ENCODE measurements around the gene TMOD2. TPM values are rescaled to one million over a fixed set of nuclear protein-coding genes. Genes with fewer than 3 reads are reported as not detected.
A peak's percentile ranks its signal among the peaks of the same experiment; 100 is the strongest.

The TMOD2 gene
- total RNA-seq, 1 donor from 2014 or later, result 14.7 TPM

DNA sequence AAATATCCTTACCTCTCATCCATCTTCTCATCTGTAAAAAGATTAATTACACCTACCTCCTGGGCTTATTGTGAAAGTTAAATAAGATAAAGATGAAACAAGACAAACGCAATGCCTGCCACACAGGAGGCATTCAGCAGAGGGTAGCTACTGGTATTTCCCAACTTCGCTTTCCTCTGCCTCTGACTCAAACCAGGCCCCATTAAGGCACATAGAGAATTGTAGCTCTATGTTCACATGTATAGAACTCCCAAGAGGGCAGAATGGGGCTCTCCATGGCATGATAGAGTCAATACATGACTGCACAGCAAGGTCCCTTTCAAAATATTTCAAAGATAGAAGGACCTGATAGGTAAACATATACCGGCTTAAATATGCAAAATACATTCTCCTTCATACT, 15.3 kb upstream of the TMOD2 start:
- DNase-seq (no peak), ATAC-seq (no peak)
- no peaks in the 10 kb centered on the region for H3K27me3 ChIP-seq (ENCODE audit: low read depth)
- H3K4me3 ChIP-seq, result peak overlapping the region; percentile 79
- no peaks in the 10 kb centered on the region for H3K9me3 ChIP-seq
- H3K27ac ChIP-seq, result peak overlapping the region; percentile 93
- peaks cover 45% of the 10 kb centered on the region for H3K4me1 ChIP-seq
- intact Hi-C loops (cut with DNase I), result no loop called here
- H3K36me3 ChIP-seq, result no peaks in the 10 kb centered on the region
- no peak for TF ChIP-seq CTCF (IDR thresholded peaks at IDR 0.05)

GRCh38 chr15:51736751-51737521, 14.5 kb upstream of the TMOD2 start:
- H3K4me1 ChIP-seq, result peaks cover 38% of the 10 kb centered on the region
- DNase-seq (peak; percentile 73), ATAC-seq (peak; percentile 70 to 82)
- no peaks in the 10 kb centered on the region for H3K9me3 ChIP-seq
- H3K27me3 ChIP-seq (ENCODE audit: low read depth), result no peaks in the 10 kb centered on the region
- no peak for TF ChIP-seq CTCF (IDR thresholded peaks at IDR 0.05)
- no peaks in the 10 kb centered on the region for H3K36me3 ChIP-seq
- intact Hi-C loops (cut with DNase I), result no loop called here
- H3K27ac ChIP-seq, result peak overlapping the region; percentile 93
- H3K4me3 ChIP-seq, result peak overlapping the region; percentile 79

DNA sequence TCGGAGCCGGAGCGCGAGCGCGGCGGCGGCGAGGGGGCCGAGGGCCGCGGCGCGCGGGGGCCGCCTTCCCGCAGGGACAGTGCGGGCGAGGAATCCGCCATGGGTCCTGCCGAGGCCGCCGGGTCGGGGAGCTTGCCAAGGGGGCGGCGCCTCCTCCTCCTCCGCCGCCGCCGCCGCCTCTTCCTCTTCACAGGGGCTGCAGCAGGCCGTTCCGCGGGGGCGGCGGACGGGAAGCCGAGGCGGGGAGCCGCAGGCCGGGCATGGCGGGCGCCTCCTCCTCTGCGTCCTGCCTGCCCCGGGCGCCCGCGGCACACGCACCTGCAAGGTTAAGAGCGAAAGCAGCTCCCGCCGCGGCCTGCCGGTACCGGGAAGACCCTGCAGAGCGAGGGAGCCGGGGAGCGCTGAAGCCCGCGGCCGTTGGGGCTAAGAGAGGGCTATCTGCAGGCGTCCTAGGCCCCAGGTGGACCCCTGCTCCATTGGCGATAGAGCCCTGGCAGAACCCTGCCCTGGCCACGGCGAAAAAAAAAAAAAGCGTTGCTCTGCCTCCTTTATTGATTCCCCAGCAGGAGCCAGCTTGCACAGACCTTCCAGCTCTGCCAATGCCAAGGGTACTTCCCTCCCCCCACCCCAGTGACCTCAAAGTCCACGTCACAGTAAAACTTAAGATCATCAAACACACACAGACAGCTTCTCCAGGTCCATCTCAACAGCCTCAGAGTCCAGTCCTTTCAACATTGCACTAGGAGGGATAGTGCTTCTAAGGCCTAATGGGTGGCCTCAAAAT, 13.7 kb upstream of the TMOD2 start, which contains the start of gene LYSMD2:
Gene LYSMD2 (minus strand): TSS at position 134 of the 784 bp plus-strand sequence. CDS start 33 bp downstream, at position 101.
- Histone ChIP-seq H3K4me1 (peaks cover 30% of the 10 kb centered on the region), H3K4me3 (peak within 1 kb of the TSS; percentile 79), H3K27ac (peak within 1 kb of the TSS; percentile 93), H3K9me3 (no peaks in the 10 kb centered on the region), H3K27me3 (ENCODE audit: low read depth) (no peaks in the 10 kb centered on the region), H3K36me3 (no peaks in the 10 kb centered on the region)
- DNase-seq, result peak; percentile 88
- intact Hi-C loops (cut with DNase I), result no loop called here
- ATAC-seq, result peak; percentile 94 to 97
- no peak for TF ChIP-seq CTCF (IDR thresholded peaks at IDR 0.05)

GRCh38 chr15:51738553-51738952, 12.8 kb upstream of the TMOD2 start:
- peaks cover 28% of the 10 kb centered on the region for H3K4me1 ChIP-seq
- no peaks in the 10 kb centered on the region for H3K36me3 ChIP-seq
- TF ChIP-seq CTCF (IDR thresholded peaks at IDR 0.05), result no peak
- no peaks in the 10 kb centered on the region for H3K9me3 ChIP-seq
- H3K27me3 ChIP-seq (ENCODE audit: low read depth), result no peaks in the 10 kb centered on the region
- DNase-seq (no peak), ATAC-seq (no peak)
- intact Hi-C loops (cut with DNase I), result no loop called here
- peak overlapping the region; percentile 93 for H3K27ac ChIP-seq
- H3K4me3 ChIP-seq, result no peak overlapping the region

DNA sequence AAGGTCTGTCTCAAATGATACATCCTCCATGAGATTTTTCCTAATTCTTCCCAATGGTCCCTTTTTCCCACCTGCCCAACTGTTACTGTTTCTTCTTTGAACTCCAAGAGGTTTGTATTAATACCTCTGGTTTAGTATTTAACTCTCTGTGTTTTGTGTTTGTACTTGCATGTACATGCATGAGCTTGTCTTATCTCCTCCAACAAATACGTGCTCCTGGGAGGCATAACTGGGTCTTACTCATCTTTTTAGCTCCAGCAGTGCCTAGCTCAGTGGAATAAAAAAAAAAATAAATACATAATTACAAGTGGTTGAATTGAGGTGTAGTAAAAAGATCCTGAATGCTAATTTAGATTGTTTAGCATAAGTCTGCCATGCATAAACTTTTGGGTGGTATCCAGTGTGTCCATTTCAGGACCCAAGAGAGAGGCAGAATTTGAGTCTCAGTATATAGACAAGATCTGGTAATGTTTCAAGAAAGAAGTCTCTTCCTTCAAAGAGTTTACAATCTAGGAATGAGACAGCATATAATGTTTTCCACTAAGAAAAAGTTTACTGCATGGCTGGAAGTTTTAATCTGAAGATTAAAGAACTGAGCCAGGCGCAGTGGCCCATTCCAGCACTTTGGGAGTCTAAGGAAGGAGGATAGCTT, 12.2 kb upstream of the TMOD2 start:
- ATAC-seq, result no peak
- intact Hi-C loops (cut with DNase I), result no loop called here
- Histone ChIP-seq H3K4me1 (peaks cover 28% of the 10 kb centered on the region), H3K27me3 (ENCODE audit: low read depth) (no peaks in the 10 kb centered on the region), H3K36me3 (no peaks in the 10 kb centered on the region), H3K27ac (no peak overlapping the region), H3K9me3 (no peaks in the 10 kb centered on the region), H3K4me3 (no peak overlapping the region)
- no peak for DNase-seq
- no peak for TF ChIP-seq CTCF (IDR thresholded peaks at IDR 0.05)
